A172 (cell line): ENCODE data around the gene NOX4. TPM values are rescaled to one million over a fixed set of nuclear protein-coding genes. Genes with fewer than 3 reads are reported as not detected.
"Not testable (repeated sequence)": the region's sequence is repeated elsewhere in the genome, so short reads cannot be mapped to it uniquely, and the experiment has no call there.

Source experiments
- DNase-seq: peaks from one replicate; pipeline ENCODE4 v3.0.0-alpha.2; 2015; ENCODE audit warnings: low spot score
- total RNA-seq: library from RNA; depleted of rRNA; stranded (reverse); fragments of >200 nt; shearing (Covaris generic); gene quantifications from 2 replicates; pipeline ENCODE4 v1.2.3, GENCODE V29; 2014

The NOX4 gene
- total RNA-seq, 1 experiment from 2014 or later, result not detected

DNA sequence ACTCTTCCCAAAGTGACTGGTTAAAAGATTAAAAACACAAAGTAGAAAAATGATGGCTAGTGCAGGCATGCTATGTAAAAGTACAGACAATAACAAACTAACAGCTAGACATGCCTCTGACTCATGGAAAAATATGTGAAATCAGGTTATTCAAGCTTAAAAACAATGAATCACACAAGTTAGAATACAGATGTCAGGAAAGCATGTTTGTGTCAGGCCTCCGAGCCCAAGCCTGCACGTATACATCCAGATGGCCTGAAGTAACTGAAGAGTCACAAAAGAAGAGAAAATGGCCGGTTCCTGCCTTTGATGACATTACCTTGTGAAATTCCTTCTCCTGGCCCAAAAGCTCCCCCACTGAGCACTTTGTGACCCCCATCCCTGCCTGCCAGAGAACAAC is 110.1 kb downstream of the NOX4 start:
- peak; percentile 47 for DNase-seq

DNA sequence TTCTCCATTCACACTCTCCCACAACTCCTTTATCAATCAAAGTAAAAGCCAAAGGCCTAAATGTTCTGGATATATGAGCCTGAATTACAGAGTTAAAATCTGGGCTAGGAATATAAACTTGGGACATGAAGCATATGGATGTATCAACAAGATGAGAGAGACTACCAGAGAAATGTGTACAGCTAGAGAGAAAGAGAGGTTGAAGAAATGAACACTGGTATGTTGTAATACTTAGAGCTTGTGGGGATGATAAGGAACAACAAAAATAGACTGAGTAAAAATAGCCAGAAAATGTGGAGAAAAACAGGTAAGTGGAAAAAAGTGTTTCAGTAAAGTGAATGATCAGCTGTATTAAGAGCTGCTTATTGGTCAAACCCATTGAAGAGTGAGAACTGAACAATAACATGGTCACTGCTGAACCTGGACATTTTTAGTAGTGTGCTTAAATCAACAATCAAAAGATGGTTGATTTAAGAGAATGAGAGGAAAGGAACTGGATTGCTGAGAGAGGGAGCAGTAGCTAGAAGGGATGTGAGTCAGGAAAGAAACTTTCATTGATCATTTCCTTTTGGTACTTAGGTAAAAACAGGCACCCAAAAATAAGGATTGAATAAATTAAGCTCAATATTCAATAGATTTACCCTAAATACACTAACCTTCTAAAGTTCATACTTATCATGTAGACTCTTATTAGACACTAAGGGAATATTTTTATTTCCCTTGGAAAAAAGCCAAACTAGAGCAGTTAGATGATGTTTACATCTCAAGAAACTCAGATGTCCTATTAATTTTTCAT is 111.0 kb downstream of the NOX4 start:
- DNase-seq, result not testable (repeated sequence)

DNA sequence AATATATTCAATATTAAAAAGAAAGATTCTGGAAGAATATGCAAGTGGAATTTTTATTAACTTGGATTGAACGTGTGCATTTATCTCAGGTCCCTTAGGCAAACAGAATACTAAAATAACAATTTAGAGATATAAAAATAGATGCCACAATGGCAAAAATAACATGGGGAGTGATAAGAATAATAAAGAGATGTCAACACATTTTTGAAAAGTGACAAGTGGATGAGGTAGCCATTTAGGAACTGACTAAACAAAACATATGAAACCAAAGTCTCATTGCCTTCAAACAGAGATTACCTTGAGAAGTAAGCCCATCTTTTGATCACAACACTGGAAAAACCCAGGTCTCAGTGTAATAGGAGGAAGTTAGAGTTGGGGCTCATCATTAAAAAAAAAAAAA is 112.2 kb downstream of the NOX4 start:
- DNase-seq, result not testable (repeated sequence)

DNA sequence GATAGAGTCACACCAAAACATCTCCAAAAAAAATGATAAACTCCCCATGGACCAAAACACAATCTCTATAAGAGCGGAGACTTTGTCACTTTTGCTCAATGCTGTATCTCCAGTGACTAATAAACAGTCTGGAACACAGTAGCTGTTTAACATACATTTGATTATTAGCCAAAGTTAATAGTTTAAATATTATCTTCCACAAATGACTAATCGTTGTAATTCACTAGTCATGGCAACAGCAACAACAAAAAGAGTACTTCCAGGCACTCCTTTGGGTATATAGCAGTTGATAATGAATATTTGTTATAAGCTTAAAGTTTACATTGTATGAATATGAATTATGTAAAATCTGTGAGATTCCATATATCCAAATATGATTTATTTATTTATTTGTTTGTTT is 121.8 kb downstream of the NOX4 start:
- not testable (repeated sequence) for DNase-seq

DNA sequence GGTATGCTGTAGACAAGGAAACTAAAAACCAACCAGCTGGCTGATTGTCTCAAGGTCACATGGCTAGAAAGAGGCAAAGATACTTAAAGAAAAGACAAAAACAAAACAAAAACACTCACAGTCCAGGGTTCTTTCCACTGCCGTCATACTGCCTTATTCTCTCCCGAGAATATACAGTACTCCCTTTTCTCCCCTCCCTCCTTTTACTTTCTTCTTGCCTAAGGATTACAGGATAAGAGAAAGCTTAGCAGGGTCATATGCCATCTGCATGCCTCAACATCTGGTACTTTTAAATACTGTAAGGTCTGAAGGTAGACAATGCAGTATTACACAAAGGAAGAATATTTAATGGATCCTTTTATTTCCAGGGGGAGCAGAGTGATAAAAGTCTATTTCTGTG is 126.3 kb downstream of the NOX4 start:
- not testable (repeated sequence) for DNase-seq

DNA sequence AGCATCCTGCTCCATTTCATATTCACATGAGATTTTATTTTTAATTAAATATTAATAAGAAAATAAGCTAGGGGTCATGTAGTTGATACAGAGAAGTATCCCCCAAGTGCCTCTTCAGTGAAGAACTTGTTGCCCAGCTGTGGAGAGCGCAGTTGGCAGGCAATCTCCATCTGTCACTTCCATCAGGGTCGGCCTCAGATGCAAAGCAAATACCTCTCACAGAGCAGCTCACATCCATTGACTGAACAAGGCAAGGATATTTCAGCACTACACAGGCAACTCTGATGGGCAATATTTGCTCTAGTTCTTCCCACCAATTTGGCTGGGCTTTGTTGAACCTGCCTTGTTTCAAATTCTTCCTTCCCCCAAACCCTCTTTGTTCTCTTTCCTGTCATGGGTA is 129.4 kb downstream of the NOX4 start:
- DNase-seq, result no peak

DNA sequence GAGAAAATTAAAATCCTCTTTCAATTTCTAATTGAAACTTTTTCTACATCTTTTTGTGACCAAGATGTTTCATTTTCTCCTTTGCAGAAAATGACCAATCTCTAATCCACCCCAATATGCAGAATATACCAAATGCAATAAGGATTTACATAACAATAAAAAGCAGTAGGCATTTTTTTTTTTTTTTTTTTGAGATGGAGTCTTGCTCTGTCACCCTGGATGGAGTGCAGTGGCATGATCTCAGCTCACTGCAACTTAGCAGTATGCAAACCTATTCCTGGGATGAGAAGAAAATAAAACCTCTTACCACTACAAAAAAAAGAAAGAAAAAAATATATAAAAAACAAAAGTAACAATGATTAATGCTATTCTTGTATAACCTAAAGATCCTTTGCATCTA is 132.0 kb downstream of the NOX4 start:
- not testable (repeated sequence) for DNase-seq

DNA sequence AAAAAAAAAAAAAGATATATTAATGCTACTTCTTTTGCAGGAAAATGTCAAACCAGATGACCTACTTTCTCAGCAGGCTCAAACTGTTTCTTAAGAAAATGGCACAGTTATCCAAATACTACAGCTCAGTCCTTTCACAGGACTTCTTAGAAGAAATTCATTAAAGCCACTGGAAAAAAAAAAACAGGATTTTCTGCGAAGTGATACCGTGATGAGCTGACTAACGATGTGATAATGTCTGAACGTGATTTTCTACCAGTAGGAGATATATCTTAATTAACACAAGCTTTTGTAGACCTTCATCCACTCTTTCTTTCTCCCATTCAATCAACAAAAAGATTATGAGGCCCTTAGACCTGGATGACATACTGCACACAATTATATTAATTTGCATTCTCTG is 132.4 kb downstream of the NOX4 start:
- DNase-seq, result no peak

DNA sequence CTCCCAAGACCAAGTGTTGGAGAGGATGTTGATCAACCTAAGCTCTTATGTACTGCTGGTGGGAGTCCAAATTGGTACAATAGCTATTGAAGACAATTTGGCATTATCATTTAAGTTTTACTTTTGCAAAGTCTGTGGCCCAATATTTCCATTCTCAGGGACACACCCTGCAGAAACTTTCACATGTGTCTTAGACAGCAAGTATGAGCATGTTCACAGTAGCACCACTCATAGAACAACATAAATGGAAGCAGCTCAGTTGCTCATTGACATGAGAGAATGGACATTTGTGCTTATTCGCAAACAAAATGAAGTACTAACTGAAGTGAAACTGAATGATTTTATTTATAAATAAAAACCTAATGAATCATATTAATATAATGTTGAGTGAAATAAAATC is 135.5 kb downstream of the NOX4 start:
- DNase-seq, result no peak

DNA sequence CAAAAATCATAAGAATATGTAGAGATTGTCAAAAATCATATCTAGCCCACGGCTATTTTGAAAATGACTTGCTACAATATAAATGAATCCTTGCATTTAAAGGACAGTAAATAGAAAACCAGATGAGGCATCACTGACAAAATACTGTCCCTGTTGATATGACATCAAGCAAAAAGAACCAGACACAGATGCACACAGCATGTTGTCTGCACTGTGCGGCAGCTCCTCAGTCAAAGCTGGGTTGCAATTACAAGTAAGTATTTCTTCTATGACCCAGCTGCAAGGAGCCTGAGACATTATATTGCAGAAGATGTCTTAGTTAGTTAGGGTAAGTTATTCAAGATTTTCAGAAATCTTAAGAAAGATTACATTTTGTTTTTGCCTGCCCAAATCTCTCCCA is 136.7 kb downstream of the NOX4 start:
- DNase-seq, result not testable (repeated sequence)

DNA sequence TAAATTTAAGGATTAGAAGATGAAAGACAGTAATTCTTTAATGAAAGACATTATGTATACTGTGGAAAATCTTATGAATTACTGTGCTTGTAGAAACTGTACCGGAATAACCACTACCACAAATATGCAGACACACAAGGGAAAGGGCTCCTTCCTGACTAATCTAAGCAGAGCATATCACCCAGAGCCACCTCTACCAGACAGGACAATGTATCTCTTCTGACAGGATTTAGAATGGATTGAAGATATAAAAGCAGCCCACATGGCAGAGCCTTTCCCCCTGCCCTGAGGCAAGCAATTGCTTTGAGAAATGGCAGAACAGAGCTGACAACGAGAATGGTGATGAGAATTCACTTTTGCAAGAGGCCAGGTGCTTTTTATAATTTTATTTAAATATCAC is 144.1 kb downstream of the NOX4 start:
- DNase-seq, result no peak

DNA sequence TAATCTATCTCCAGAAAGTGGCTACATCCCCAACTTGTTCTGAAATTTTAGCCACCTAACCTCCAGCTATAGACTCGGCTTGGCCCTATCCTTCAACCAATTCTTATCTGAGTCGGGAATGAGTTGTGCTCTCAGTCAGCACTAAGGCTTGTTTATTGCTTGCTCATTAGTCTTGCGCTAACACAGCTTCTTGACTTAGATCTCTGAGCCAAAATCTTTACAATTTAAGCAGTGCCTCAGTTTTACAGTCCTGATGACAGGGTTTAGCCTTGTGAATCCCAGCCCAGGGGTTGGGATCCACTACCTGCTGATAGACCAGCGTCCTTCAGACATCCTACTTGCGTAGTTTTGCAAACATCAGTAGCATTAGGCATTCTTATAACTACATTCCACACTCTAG is 144.6 kb downstream of the NOX4 start:
- DNase-seq, result no peak

DNA sequence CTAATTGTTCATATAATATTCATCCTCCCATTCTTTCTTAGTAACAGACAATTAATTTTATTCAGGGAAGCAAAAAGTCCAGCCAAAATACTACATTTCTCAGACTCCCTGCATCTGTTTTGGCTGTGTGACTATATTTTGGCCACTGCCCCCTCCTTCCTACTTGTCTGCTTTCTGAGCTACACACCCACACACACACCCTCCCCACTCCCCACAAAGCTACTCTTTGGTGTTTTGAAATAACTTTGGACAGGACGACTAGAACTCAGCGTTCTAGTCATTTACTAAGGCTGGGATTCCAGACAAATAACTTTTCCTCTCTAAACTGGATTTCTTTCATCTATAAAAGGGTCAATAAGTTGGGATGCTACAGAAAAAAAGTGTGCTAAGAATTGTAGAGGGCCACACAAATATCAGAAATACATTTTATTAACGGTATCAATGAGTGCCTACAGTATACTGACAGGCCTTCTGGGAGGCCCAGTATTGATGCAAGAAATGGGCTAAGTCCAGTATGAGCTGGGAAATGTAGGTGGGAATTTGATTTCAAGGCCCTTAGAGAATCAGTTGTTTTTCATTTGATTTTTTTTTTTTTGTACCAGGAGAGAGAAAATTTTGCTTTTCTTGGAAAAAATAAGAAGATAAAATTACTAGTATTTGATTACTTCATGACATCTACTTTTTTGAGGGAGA is 148.1 kb downstream of the NOX4 start:
- not testable (repeated sequence) for DNase-seq

DNA sequence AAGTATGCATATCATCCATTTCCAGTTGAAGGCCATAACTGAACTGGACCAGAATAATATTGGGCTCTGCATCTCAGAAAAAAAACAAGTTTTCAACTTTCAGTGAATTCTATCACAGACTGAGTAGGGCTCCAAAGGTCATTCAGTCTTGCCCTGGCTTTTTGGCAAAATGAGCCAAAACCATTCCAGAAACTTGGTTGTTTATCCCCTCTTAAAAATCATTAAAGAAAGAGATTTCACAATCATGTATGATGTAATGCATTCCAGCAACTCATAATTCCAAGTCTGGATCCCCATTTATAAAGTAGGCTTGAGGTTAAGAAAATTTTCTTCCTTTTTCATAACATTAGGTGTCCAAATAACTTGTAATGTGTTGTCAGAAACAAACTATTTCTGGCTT is 150.7 kb downstream of the NOX4 start:
- DNase-seq, result not testable (repeated sequence)

DNA sequence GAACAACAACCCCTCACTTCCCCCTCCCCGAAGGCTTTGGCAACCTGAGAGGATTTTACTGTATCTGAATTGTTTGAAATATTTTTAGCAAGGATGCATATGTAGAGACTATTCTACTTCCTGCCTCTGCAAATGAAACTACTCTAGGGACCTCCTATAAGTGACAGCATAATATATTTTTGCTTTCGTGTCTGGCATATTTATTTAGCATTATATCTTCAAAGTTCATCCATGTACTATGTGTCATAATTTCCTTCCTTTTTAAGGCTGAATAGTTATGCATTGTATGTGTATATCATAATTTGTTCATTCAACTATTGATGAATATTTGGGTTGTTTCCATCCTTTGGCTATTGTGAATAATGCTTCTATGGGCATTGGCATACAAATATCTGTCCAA is 153.1 kb downstream of the NOX4 start:
- not testable (repeated sequence) for DNase-seq

DNA sequence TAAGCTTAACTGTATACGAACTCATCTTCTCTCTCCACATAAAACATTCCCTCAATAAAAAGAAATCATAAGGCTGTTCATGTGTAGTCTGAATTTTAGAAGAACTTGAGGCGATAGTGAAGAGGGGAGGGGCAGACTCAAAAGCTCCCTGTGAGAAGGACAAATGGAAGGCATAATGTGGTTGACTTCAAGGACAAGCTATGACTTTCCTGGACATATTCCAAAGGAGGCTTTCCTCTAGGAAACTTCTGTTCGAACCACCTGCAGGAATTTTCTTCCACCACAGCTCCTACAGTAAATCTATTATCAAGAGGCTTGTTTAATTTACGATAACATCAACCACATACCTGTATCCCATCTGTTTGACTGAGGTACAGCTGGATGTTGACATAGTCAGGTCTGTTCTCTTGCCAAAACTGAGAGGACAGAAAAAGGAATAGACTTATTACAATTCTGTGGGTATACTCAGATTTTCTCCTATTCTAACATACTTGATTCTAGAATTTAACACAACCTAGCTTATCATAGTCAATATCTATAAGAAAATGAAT is 154.0 kb downstream of the NOX4 start:
- peak; percentile 3 for DNase-seq

DNA sequence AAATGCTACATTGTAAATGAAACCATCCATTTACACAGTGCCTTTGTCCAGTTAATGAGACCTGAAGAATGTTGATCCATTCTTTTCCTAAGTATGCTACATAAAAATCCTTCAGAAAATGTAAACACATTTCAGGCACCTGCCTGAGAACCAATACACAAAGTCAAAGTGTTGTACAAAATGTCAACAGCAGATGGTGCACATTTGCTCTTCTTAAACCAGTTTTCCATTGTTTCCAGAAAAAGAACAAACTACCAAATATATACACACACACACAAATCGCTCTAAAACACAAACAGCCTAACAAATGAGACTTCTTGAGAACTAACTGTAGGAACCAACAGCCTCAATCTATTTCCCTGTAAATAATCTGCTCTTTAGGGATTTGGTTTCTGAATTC is 157.5 kb downstream of the NOX4 start:
- DNase-seq, result not testable (repeated sequence)

DNA sequence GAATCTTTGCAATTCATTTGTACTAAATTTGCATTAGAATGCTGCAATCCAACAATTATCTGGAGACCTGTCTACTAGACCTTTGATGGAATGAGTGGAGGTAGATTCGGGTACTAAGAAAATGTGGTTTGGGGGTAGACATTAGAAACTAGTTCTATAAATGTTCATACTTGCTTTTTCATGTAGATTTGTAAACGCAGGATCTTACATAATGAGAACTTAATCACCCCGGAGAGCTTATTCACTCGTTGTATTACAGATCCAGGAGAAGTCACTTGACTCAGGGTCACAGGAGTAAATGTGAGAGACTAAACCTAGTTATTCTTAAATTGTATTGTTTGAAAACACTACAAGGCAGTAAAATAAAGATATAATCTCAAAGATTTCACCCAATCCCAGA is 159.2 kb downstream of the NOX4 start:
- DNase-seq, result not testable (repeated sequence)

DNA sequence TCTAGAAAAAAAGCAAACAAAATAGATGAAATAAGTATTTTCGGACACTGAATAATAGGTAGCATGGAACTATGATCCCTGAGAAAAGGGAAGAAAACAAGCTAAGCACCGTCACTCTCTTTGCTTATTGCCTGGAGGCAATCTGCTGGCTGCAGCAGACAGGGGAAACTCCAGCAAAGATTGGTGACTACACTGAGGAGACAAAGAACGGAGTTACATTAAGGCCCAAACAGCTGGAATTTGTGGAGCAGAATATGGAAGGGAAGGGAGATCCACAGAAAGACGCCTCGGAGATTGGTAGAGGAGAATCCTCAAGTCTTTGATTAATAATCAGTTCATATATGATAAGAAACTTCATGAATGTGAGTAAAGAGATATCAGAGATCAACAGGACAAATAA is 163.3 kb downstream of the NOX4 start:
- DNase-seq, result no peak

DNA sequence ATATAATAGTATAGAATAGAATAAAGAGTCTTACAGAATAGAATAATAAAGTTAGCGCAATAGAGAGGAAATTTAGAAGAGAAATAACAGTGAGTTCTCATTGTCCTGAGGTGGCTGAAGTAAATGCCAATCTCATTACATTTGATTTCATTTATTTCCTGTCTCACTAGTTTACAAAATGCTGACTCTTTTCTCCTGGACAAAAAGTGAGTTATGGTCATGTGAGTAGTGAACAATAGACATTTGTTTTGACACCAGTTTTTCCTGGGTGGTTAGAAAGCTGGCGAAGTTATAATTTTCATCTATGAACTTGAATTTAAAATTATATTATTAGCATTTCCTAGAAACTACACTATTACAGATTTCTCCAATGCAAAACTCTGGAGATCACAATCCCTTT is 169.8 kb downstream of the NOX4 start:
- DNase-seq, result no peak

DNA sequence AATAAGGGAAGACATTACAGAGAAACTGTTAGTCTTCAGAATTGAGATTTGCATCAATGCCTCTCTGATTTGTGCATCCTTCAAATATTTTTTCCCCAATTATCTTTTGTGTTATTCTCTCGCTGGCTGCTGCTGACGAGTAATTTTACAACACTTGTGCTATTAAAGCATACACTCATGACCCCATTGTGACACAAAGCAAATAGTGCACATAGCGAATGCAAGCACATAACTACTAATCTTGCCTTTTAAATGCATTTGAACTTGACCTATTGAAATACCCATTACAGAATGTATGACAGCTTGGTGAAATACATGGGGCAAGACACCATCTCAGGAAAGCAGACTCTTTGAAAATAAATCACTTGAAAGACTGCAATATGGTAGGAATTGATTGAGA is 180.6 kb downstream of the NOX4 start:
- not testable (repeated sequence) for DNase-seq

DNA sequence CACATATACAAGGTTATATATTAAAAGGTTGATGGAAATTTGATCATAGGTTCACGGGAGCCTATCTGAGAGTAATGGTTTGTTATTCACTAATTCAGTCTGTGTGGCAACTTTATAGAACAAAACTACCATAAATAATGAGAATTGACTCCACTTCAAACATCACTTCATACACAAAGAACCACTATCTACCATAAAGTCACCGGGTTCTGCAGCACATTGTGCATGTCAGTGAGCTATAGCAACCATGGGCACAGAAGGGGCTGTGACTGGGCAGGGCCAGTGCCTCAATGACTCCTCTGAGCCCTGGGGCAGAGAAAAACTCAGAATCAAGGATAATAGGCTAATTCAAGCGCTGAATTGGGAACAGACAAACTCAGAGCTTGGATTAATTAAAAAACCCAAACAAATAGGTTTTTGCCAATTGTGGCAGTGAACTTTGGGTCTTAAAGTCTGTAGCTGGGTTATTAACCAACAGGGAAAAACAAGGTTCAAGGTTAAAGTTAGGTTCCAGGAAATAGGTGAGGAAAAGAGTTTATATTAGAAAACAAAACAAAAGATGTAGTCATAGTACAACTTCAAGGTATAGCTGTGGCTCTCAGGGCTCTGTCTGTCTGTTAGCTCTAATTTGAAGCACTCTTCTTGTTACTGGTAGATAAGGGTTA is 181.7 kb downstream of the NOX4 start:
- DNase-seq, result not testable (repeated sequence)
